ENCODE measurements around the gene ZNF394.

Gene ZNF394

GRCh38 chr7:99472561-99473314 lies 27.3 kb downstream of the ZNF394 start, which contains the start of gene ZNF789:
ZNF789 (plus strand) TSS chr7:99472890; CDS start chr7:99476457, 3,567 bp downstream.
- H3K9me3 Mint-ChIP-seq, result no peaks in the 10 kb centered on the region
- peaks cover 49% of the 10 kb centered on the region for H3K4me1 Mint-ChIP-seq
- CTCF ChIA-PET, result no interaction called here
- peaks cover 28% of the 10 kb centered on the region for H3K27me3 Mint-ChIP-seq
- peak within 1 kb of the TSS; percentile 91 for H3K27ac Mint-ChIP-seq
- DNase-seq, result peak; percentile 99
- H3K36me3 Mint-ChIP-seq, result peaks cover 25% of the 10 kb centered on the region
- H3K4me3 Mint-ChIP-seq, result peak within 1 kb of the TSS; percentile 98

DNA sequence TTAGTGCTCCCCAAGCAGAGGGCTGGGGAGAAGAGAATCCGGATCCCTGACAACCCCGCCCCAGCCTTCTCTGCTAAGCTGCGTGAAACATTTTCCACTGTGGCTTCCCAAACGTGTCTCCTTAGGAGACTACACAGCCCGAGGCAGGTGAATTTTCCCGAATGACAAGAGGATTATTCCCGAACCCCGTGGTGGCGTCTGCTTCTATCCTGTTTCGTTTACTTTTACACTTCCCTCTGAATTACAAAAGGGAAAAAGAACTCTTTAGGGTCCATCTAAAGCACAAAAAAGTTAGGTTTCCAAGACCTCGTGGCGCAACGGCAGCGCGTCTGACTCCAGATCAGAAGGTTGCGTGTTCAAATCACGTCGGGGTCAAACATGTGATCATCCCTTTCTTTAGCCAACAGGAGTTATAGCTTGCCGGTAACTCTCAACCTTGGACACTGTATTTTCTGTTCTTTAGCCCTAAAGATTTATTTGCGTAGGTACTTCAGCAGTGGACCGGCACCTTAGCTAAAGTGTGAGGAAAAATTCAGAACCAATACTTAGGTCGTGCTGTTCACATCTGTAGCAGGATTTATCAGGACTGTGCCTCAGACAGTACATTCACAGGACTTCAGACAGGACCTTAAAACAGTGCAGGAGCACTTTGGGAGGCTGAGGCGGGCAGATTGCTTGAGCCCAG lies 30.6 kb downstream of the ZNF394 start:
- H3K27me3 Mint-ChIP-seq, result peaks cover 31% of the 10 kb centered on the region
- no peak for DNase-seq
- H3K36me3 Mint-ChIP-seq, result peaks cover 16% of the 10 kb centered on the region
- H3K4me3 Mint-ChIP-seq, result no peak overlapping the region
- H3K27ac Mint-ChIP-seq, result peak overlapping the region; percentile 49
- no peaks in the 10 kb centered on the region for H3K9me3 Mint-ChIP-seq
- CTCF ChIA-PET, result no interaction called here
- peaks cover 45% of the 10 kb centered on the region for H3K4me1 Mint-ChIP-seq

- peaks cover 44% of the 10 kb centered on the region for H3K4me1 Mint-ChIP-seq
Observed at GRCh38 chr7:99468336-99468918, 31.7 kb downstream of the ZNF394 start.

DNA sequence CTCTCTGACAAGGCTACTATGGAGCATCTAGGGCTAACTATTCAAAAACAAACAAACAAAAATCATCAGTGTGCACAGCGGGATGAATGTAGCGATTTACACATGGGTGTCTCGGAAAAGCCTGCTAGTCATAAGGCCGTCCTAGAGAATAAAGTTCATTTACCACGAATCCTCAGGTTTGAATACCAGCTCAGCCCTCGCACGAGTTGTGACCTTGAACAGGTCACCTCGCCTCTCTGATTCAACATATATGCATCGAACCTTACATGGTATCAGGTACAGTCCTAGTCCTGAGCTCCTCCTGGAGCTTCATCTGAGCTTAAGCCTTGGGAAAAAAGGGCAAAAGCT lies 34.7 kb downstream of the ZNF394 start:
- Mint-ChIP-seq H3K4me3 (peak overlapping the region; percentile 86), H3K27me3 (peaks cover 22% of the 10 kb centered on the region), H3K9me3 (no peaks in the 10 kb centered on the region), H3K27ac (peak overlapping the region; percentile 87), H3K36me3 (peaks cover 25% of the 10 kb centered on the region), H3K4me1 (peaks cover 42% of the 10 kb centered on the region)
- DNase-seq, result no peak
- CTCF ChIA-PET, result interaction anchor here (0.9 kb wide), 1 partner anchor 10 kb away, joined by 3 read pairs; no protein-coding TSS in a partner anchor

More at GRCh38 chr7:99468336-99468918, 31.7 kb downstream of the ZNF394 start:
- no peaks in the 10 kb centered on the region for H3K9me3 Mint-ChIP-seq
- no peak for DNase-seq
- peaks cover 31% of the 10 kb centered on the region for H3K27me3 Mint-ChIP-seq
- CTCF ChIA-PET, result no interaction called here
- no peak overlapping the region for H3K27ac Mint-ChIP-seq
- peaks cover 19% of the 10 kb centered on the region for H3K36me3 Mint-ChIP-seq
- no peak overlapping the region for H3K4me3 Mint-ChIP-seq

GRCh38 chr7:99461221-99461620 lies 38.9 kb downstream of the ZNF394 start:
- peaks cover 2% of the 10 kb centered on the region for H3K27me3 Mint-ChIP-seq
- H3K9me3 Mint-ChIP-seq, result no peaks in the 10 kb centered on the region
- H3K4me1 Mint-ChIP-seq, result peaks cover 39% of the 10 kb centered on the region
- no peak overlapping the region for H3K27ac Mint-ChIP-seq
- peaks cover 55% of the 10 kb centered on the region for H3K36me3 Mint-ChIP-seq
- CTCF ChIA-PET, result no interaction called here
- DNase-seq, result no peak
- no peak overlapping the region for H3K4me3 Mint-ChIP-seq

GRCh38 chr7:99460651-99461050 lies 39.4 kb downstream of the ZNF394 start:
- DNase-seq, result no peak
- H3K9me3 Mint-ChIP-seq, result no peaks in the 10 kb centered on the region
- CTCF ChIA-PET, result no interaction called here
- no peak overlapping the region for H3K4me3 Mint-ChIP-seq
- peaks cover 35% of the 10 kb centered on the region for H3K4me1 Mint-ChIP-seq
- H3K27me3 Mint-ChIP-seq, result no peaks in the 10 kb centered on the region
- peaks cover 51% of the 10 kb centered on the region for H3K36me3 Mint-ChIP-seq
- H3K27ac Mint-ChIP-seq, result no peak overlapping the region

DNA sequence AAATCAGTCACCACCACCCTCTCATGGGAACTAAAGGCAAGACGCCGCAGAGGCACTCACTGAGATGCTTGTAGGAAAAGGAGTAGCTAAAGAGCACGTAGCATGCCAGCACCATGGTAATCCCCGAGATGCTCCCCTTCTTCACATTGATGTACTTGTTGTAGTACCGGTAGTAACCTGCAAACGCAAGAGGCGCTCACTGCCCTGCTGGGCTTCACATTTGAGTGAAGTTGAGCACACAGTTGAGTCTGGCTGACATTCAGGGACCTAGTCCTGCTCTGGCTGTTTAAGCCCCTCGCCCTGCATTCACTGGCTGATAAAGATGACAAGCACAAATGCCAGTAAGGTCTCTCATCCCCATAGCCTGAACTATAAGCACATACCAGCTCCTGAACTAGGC lies 41.0 kb downstream of the ZNF394 start:
- Mint-ChIP-seq H3K4me1 (peaks cover 22% of the 10 kb centered on the region), H3K9me3 (no peaks in the 10 kb centered on the region), H3K4me3 (no peak overlapping the region), H3K27me3 (no peaks in the 10 kb centered on the region), H3K27ac (no peak overlapping the region), H3K36me3 (peaks cover 52% of the 10 kb centered on the region)
- peak; percentile 56 for DNase-seq
- CTCF ChIA-PET, result interaction anchor here (1.0 to 1.2 kb wide), 3 partner anchors 12 to 121 kb away, joined by 3 read pairs; no protein-coding TSS in a partner anchor

DNA sequence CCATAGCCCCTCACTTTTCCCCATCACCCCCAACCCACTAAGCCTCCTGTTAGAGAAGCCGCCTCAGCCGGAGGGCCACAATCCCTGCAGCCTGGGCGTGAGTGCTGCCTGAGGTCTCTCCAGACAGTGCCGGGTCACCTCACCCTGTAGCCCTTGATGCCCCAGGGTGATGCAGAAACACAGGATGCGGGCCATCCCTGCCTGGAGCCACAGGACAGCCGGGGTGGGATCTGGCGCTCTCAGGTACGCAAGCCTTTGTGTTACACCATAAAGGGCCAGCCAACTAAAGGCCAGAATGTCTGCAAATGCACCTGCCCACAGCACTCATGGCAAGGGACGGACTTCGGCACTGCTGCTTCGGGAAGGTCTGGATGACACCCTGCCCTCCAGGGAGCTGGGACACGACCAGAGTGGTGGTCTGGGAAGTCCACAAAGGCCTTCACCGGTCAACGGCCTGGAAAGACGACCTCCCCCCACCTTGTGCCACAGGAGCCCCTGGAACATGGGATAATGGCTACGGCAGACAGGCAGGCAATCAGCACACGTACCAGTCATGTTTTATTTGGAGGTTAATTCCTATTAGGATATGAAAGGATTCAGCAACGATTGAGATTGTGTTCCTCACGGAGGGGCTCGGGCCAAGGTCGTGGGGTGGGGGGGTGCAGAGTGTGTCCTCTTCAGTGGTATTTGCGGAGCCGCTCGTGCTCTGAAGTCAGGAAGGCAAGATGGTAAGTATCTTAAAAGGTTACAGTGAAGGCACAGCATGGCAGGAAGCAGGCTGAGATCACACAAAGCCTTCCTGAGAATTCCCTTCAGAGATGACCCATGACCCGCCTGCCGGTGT lies 42.2 kb downstream of the ZNF394 start:
- Mint-ChIP-seq H3K9me3 (no peaks in the 10 kb centered on the region), H3K4me3 (no peak overlapping the region), H3K27ac (no peak overlapping the region), H3K36me3 (peaks cover 55% of the 10 kb centered on the region), H3K4me1 (peaks cover 15% of the 10 kb centered on the region), H3K27me3 (no peaks in the 10 kb centered on the region)
- CTCF ChIA-PET, result interaction anchor here (1.2 kb wide), 1 partner anchor 28 kb away, joined by 3 read pairs; no protein-coding TSS in a partner anchor
- no peak for DNase-seq

- peaks cover 11% of the 10 kb centered on the region for H3K4me1 Mint-ChIP-seq
Observed at GRCh38 chr7:99457050-99457649, 42.9 kb downstream of the ZNF394 start.

DNA sequence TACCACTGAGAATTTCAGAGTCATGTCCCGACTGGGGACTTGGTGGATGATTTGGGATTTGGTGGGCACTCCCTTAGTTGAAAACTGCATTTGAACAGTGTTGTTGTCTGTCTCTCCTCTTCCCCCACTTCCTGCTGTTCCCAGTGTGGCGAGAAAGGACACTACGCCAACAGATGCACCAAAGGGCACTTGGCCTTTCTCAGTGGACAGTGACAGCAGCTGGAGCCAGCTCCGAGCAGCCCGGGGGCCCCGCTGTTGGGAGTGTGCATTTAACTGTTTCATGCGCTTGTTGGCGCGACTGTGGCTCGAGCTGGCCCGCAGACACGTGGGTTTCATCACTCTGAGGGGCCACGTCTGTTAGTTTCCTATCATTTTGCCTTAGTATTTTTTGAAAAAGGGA lies 43.8 kb downstream of the ZNF394 start:
- peaks cover 52% of the 10 kb centered on the region for H3K36me3 Mint-ChIP-seq
- CTCF ChIA-PET, result interaction anchor here (1.3 kb wide), 1 partner anchor 9 kb away, joined by 3 read pairs; no protein-coding TSS in a partner anchor
- H3K9me3 Mint-ChIP-seq, result no peaks in the 10 kb centered on the region
- no peak overlapping the region for H3K4me3 Mint-ChIP-seq
- peaks cover 10% of the 10 kb centered on the region for H3K4me1 Mint-ChIP-seq
- peak overlapping the region; percentile 37 for H3K27ac Mint-ChIP-seq
- no peaks in the 10 kb centered on the region for H3K27me3 Mint-ChIP-seq
- no peak for DNase-seq

More at GRCh38 chr7:99457050-99457649, 42.9 kb downstream of the ZNF394 start:
- Mint-ChIP-seq H3K27ac (no peak overlapping the region), H3K27me3 (no peaks in the 10 kb centered on the region), H3K36me3 (peaks cover 52% of the 10 kb centered on the region), H3K4me3 (no peak overlapping the region), H3K9me3 (no peaks in the 10 kb centered on the region)
- CTCF ChIA-PET, result no interaction called here
- DNase-seq, result no peak

DNA sequence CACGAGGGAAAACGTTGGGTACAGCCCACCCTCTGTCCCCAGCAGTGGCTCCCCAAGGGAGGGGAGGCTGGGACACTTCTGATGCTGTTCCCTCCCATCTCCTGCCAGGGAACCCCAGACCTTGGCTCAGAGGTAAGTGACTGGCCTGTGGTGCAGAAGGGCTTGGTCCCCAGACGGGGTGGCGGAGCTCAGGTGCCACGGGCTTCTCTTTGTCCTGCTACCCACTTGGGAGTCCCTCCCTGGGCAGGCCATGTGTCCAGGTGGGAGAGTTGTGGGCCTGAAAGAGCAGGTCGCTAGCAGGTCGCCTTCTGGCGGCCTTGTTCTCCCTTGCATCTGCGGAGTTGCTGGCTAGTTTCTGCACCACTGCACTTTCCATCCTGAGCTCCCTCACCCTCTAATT lies 44.2 kb downstream of the ZNF394 start:
- H3K36me3 Mint-ChIP-seq, result peaks cover 51% of the 10 kb centered on the region
- CTCF ChIA-PET, result interaction anchor here (1.3 kb wide), 1 partner anchor 10 kb away, joined by 3 read pairs; no protein-coding TSS in a partner anchor
- H3K27ac Mint-ChIP-seq, result peak overlapping the region; percentile 37

GRCh38 chr7:99453105-99453504 lies 47.0 kb downstream of the ZNF394 start:
- Mint-ChIP-seq H3K36me3 (peaks cover 40% of the 10 kb centered on the region), H3K27ac (no peak overlapping the region), H3K9me3 (no peaks in the 10 kb centered on the region), H3K4me3 (no peak overlapping the region), H3K4me1 (no peaks in the 10 kb centered on the region), H3K27me3 (no peaks in the 10 kb centered on the region)
- CTCF ChIA-PET, result no interaction called here
- no peak for DNase-seq

More for the DNA sequence above, 44.2 kb downstream of the ZNF394 start:
- Mint-ChIP-seq H3K4me3 (no peak overlapping the region), H3K27me3 (no peaks in the 10 kb centered on the region), H3K4me1 (peaks cover 6% of the 10 kb centered on the region), H3K9me3 (no peaks in the 10 kb centered on the region)
- DNase-seq, result no peak

DNA sequence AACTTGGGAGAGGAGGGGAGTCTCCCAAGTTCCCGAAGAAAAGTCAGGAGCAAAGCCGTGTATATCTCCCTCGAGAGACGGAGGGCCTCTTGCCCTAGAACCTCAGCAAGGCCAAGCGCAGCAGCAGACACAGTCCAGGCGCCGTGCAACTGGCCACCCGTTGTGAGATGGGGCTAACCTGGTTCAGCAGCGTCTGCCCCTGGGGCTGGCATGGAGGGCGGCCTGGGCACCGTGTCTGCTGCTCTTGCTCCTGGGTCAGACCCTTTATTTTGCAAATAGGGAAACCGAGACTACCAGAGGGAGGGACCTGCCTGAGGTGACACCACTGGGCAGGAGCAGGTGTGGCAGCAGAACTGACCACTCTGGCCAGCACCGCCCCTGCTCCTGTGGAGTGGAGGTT lies 47.5 kb downstream of the ZNF394 start:
- Mint-ChIP-seq H3K36me3 (peaks cover 40% of the 10 kb centered on the region), H3K4me1 (no peaks in the 10 kb centered on the region), H3K4me3 (no peak overlapping the region), H3K27me3 (no peaks in the 10 kb centered on the region), H3K9me3 (no peaks in the 10 kb centered on the region), H3K27ac (peak overlapping the region; percentile 33)
- DNase-seq, result no peak
- CTCF ChIA-PET, result no interaction called here

All from activated naive CD4-positive, alpha-beta T cell treated with anti-CD3 and anti-CD28 coated beads, Interleukin-2, amount 10 ng/mL, durations not matched to agents 7 days and 5 days (primary cell).